ENCODE measurements around the gene CCR7. TPM values are rescaled to one million over a fixed set of nuclear protein-coding genes. Genes with fewer than 3 reads are reported as not detected.

Gene CCR7
- polyA plus RNA-seq, 1 of the 3 experiments (the other 2 are of a cell fraction), result not detected

- Histone ChIP-seq H3K4me2 (peak overlapping the region; percentile 44), H3K27ac (ENCODE audit: low read depth in 2 of 2, low read length in 1 of 2) (peak overlapping the region; percentile 55 to 83; a peak in 3 of 4 replicates), H3K4me3 (ENCODE audit: low read depth in 2 of 2, low read length in 1 of 2) (no peak overlapping the region), H3K9me3 (no peaks in the 10 kb centered on the region), H3K9ac (peak overlapping the region; percentile 38; the same call in 1 of the 2 replicates), H3K9me2 (no peaks in the 10 kb centered on the region), H3K4me1 (ENCODE audit: control insufficient read depth in 1 of 2, insufficient read depth in 2 of 2, low read depth in 1 of 2, low read length in 1 of 2) (peaks cover 15 to 69% of the 10 kb centered on the region in 2 experiments; a peak in 3 of 4 replicates), H3F3A (replicated peaks; ENCODE audit: insufficient read depth) (peaks cover 17% of the 10 kb centered on the region), H2AFZ (ENCODE audit: low read depth) (no peak overlapping the region), H3K79me2 (ENCODE audit: insufficient read depth) (no peaks in the 10 kb centered on the region), H3K36me3 (replicated peaks in 1 of 2; ENCODE audit: control insufficient read depth in 1 of 2, insufficient read depth in 2 of 2, low read length in 1 of 2) (no peaks in the 10 kb centered on the region), H4K20me1 (ENCODE audit: insufficient read depth) (no peaks in the 10 kb centered on the region), H3K27me3 (ENCODE audit: insufficient read depth) (no peaks in the 10 kb centered on the region)
- CTCF ChIA-PET, result interaction anchor here (1.2 to 16.9 kb wide), 7 partner anchors 8 to 248 kb away, joined by 3 to 381 read pairs (median 71); partner anchors contain the start of genes GJD3 and IGFBP4
- no peak for TF ChIP-seq RFX5 (IDR thresholded peaks at IDR 0.05; ENCODE audit: low read length)
- TF ChIP-seq RXRA (IDR thresholded peaks at IDR 0.05; ENCODE audit: borderline replicate concordance, low read depth), result no peak
- TF ChIP-seq MXI1 (IDR thresholded peaks at IDR 0.05; ENCODE audit: low read depth, low read length), result no peak
- TF ChIP-seq FOXM1 (IDR thresholded peaks at IDR 0.05; ENCODE audit: low read depth), result no peak
- no peak for TF ChIP-seq ELF1 (IDR thresholded peaks at IDR 0.05)
- no peak for TF ChIP-seq IRF3 (IDR thresholded peaks at IDR 0.05; ENCODE audit: low read depth, low read length)
- no peak for TF ChIP-seq ZBTB33 (IDR thresholded peaks at IDR 0.05; ENCODE audit: borderline replicate concordance, low read depth)
- no peak for TF ChIP-seq GATA2 (CRISPR knock-in tag; IDR thresholded peaks at IDR 0.05)
- no peak for TF ChIP-seq SIN3A (IDR thresholded peaks at IDR 0.05; ENCODE audit: borderline replicate concordance, low read depth, low read length)
- no peak for TF ChIP-seq FOSL2 (IDR thresholded peaks at IDR 0.05; ENCODE audit: borderline replicate concordance, low read depth)
- WGBS (ENCODE audit: low lambda C conversion rate), result 68% methylated on average over 6 of the region's 6 CpGs
- POLR2A ChIA-PET, result no interaction called here
- DNase-seq, result no peak
Measured at GRCh38 chr17:40551091-40551878, 14.0 kb downstream of the CCR7 start.

GRCh38 chr17:40550608-40551007, 14.7 kb downstream of the CCR7 start:
- Histone ChIP-seq H3K79me2 (ENCODE audit: insufficient read depth) (no peaks in the 10 kb centered on the region), H3K9me2 (no peaks in the 10 kb centered on the region), H3K27ac (ENCODE audit: low read depth in 2 of 2, low read length in 1 of 2) (peak overlapping the region; percentile 83 to 96), H3K36me3 (replicated peaks in 1 of 2; ENCODE audit: control insufficient read depth in 1 of 2, insufficient read depth in 2 of 2, low read length in 1 of 2) (no peaks in the 10 kb centered on the region), H3K27me3 (ENCODE audit: insufficient read depth) (no peaks in the 10 kb centered on the region), H3K4me3 (ENCODE audit: low read depth in 2 of 2, low read length in 1 of 2) (no peak overlapping the region), H3K4me2 (no peak overlapping the region), H3K9me3 (no peaks in the 10 kb centered on the region), H2AFZ (ENCODE audit: low read depth) (no peak overlapping the region), H3K4me1 (ENCODE audit: control insufficient read depth in 1 of 2, insufficient read depth in 2 of 2, low read depth in 1 of 2, low read length in 1 of 2) (peaks cover 15 to 71% of the 10 kb centered on the region in 2 experiments; a peak in 3 of 4 replicates), H3K9ac (no peak overlapping the region), H4K20me1 (ENCODE audit: insufficient read depth) (no peaks in the 10 kb centered on the region), H3F3A (replicated peaks; ENCODE audit: insufficient read depth) (peaks cover 17% of the 10 kb centered on the region)
- ChIA-PET POLR2A (interaction anchor here (0.6 kb wide), 1 partner anchor 1350 kb away, joined by 4 read pairs; no protein-coding TSS in a partner anchor), CTCF (interaction anchor here (1.2 to 16.9 kb wide), 7 partner anchors 9 to 248 kb away, joined by 3 to 381 read pairs (median 71); partner anchors contain the start of genes GJD3 and IGFBP4)
- TF ChIP-seq MAX (IDR thresholded peaks at IDR 0.05; ENCODE audit: low read depth) (no peak), TEAD4 (IDR thresholded peaks at IDR 0.05; ENCODE audit: borderline replicate concordance, insufficient read depth) (no peak), YY1 (IDR thresholded peaks at IDR 0.05; ENCODE audit: low read depth) (no peak), MXI1 (IDR thresholded peaks at IDR 0.05; ENCODE audit: low read depth, low read length) (no peak), FOXJ3 (CRISPR knock-in tag; IDR thresholded peaks at IDR 0.05) (no peak), RCOR1 (IDR thresholded peaks at IDR 0.05; ENCODE audit: low read length) (no peak), ELF1 (IDR thresholded peaks at IDR 0.05) (no peak), RXRA (IDR thresholded peaks at IDR 0.05; ENCODE audit: borderline replicate concordance, low read depth) (no peak), USF2 (IDR thresholded peaks at IDR 0.05; ENCODE audit: borderline replicate concordance, low read depth, low read length) (no peak), EZH2phosphoT487 (IDR thresholded peaks at IDR 0.05; ENCODE audit: borderline replicate concordance, low read depth) (no peak), ZBTB33 (IDR thresholded peaks at IDR 0.05; ENCODE audit: borderline replicate concordance, low read depth) (no peak), FOXM1 (IDR thresholded peaks at IDR 0.05; ENCODE audit: low read depth) (no peak), TAF1 (IDR thresholded peaks at IDR 0.05; ENCODE audit: borderline replicate concordance, low read depth, low read length) (no peak), SMC3 (IDR thresholded peaks at IDR 0.05; ENCODE audit: low read depth, low read length) (no peak)
- 83% methylated on average over 8 of the region's 8 CpGs for WGBS (ENCODE audit: low lambda C conversion rate)
- no peak for DNase-seq

Data from SK-N-SH (cell line).